Measurements from ENCODE around the gene CSH1.
"Not testable (repeated sequence)": the region's sequence is repeated elsewhere in the genome, so short reads cannot be mapped to it uniquely, and the experiment has no call there.

The CSH1 gene

GRCh38 chr17:63896524-63897354, at the start of gene CSH1:
CSH1 (minus strand) TSS chr17:63896574; CDS start chr17:63896511, 63 bp downstream.
- DNase-seq, result not testable (repeated sequence)

- no peak for DNase-seq
These were observed 49.5 kb upstream of the CSH1 start for GRCh38 chr17:63945784-63946439.

- DNase-seq, result no peak
These were observed 48.5 kb upstream of the CSH1 start for GRCh38 chr17:63944736-63945499.

GRCh38 chr17:63943745-63944144, 47.4 kb upstream of the CSH1 start:
- no peak for DNase-seq

GRCh38 chr17:63942309-63942985, 46.1 kb upstream of the CSH1 start:
- DNase-seq, result no peak

- DNase-seq, result no peak
These were observed 45.4 kb upstream of the CSH1 start for GRCh38 chr17:63941751-63942150.

- DNase-seq, result no peak
These were observed 44.8 kb upstream of the CSH1 start for GRCh38 chr17:63941162-63941561.

- DNase-seq, result no peak
These were observed 44.2 kb upstream of the CSH1 start for GRCh38 chr17:63940584-63940983.

- no peak for DNase-seq
These were observed 43.5 kb upstream of the CSH1 start for GRCh38 chr17:63939884-63940283.

GRCh38 chr17:63939401-63939800, 43.0 kb upstream of the CSH1 start:
- DNase-seq, result no peak

- no peak for DNase-seq
These were observed 41.5 kb upstream of the CSH1 start for GRCh38 chr17:63937920-63938319.

GRCh38 chr17:63937319-63937718, 40.9 kb upstream of the CSH1 start:
- no peak for DNase-seq

GRCh38 chr17:63934183-63935112, 38.1 kb upstream of the CSH1 start:
- DNase-seq, result no peak

GRCh38 chr17:63933598-63933997, 37.2 kb upstream of the CSH1 start:
- DNase-seq, result no peak

GRCh38 chr17:63932721-63933120, 36.3 kb upstream of the CSH1 start:
- no peak for DNase-seq

GRCh38 chr17:63931981-63932561, 35.7 kb upstream of the CSH1 start, which contains the start of gene CD79B:
CD79B (minus strand) TSS chr17:63932331; CDS start chr17:63932261, 70 bp downstream.
- peak; percentile 53 to 59 for DNase-seq

GRCh38 chr17:63930951-63931575, 34.7 kb upstream of the CSH1 start:
- peak; percentile 60 to 75 for DNase-seq

GRCh38 chr17:63929860-63930766, 33.7 kb upstream of the CSH1 start:
- no peak for DNase-seq

- DNase-seq, result no peak
These were observed 32.8 kb upstream of the CSH1 start for GRCh38 chr17:63928966-63929695.

Data from stimulated activated CD4-positive, alpha-beta T cell treated with anti-CD3 and anti-CD28 coated beads, Interleukin-2, amount 100 ng/mL, for 24 hours (primary cell).